GM23338 (cell line): Measurements from ENCODE around the gene SPECC1L. TPM values are rescaled to one million over a fixed set of nuclear protein-coding genes. Genes with fewer than 3 reads are reported as not detected.

ENCODE experiments used
- ETS1 ChIP-seq: IDR thresholded peaks from 2 replicates; pipeline ENCODE4 v1.6.1; 2016; ENCODE audit warnings: antibody characterized with exemption
- EZH2 ChIP-seq: fragments of 200-600 bp; sonication (generic); IDR thresholded peaks from one replicate; pipeline ENCODE4 v1.8.0; 2017; ENCODE audit warnings: antibody characterized with exemption, mild to moderate bottlenecking, low read depth; ENCODE audit not compliant: unreplicated experiment
- JUNB ChIP-seq: IDR thresholded peaks from one replicate; pipeline ENCODE4 v1.6.1; 2016; ENCODE audit warnings: antibody characterized with exemption; ENCODE audit not compliant: unreplicated experiment
- NANOG ChIP-seq: IDR thresholded peaks from 2 replicates; pipeline ENCODE4 v1.6.1; 2016; ENCODE audit warnings: antibody characterized with exemption, borderline replicate concordance
- REST ChIP-seq: IDR thresholded peaks from one replicate; pipeline ENCODE4 v1.6.1; 2018; ENCODE audit warnings: antibody characterized with exemption; ENCODE audit not compliant: unreplicated experiment
- ZNF331 ChIP-seq: fragments of 250-450 bp; sonication (Bioruptor Pico); IDR thresholded peaks from 2 replicates; pipeline ENCODE4 v1.5.0; 2020; ENCODE audit warnings: low read depth, mild to moderate bottlenecking, moderate library complexity
- ZNF462 ChIP-seq: fragments of 250-450 bp; sonication (Bioruptor Pico); IDR thresholded peaks from 2 replicates; pipeline ENCODE4 v1.5.0; 2020; ENCODE audit warnings: mild to moderate bottlenecking, moderate library complexity
- polyA plus RNA-seq: library from polyadenylated mRNA; unstranded; fragments of >200 nt; fragmentation: Nextera tagmentation; extraction: Ambion mirVana; gene quantifications from 2 replicates; pipeline ENCODE4 v1.2.1, GENCODE V29; 2016
- total RNA-seq: library from RNA; depleted of rRNA; stranded (reverse); fragments of >200 nt; shearing (Covaris generic); gene quantifications from 2 replicates; pipeline ENCODE4 v1.2.3, GENCODE V29; 2014

The SPECC1L gene
- total and polyA plus RNA-seq, 2 experiments from 2014 or later, result 24.3 to 44.7 TPM

- TF ChIP-seq ZNF462 (no peak), ZNF331 (CRISPR knock-in tag) (no peak), ETS1 (no peak), EZH2 (no peak), NANOG (no peak), JUNB (no peak), REST (no peak)
These were observed 165.9 kb downstream of the SPECC1L start (continued) for GRCh38 chr22:24436553-24436952.
